ENCODE measurements around the gene CLNK.

- TF ChIP-seq, protein P1, sequence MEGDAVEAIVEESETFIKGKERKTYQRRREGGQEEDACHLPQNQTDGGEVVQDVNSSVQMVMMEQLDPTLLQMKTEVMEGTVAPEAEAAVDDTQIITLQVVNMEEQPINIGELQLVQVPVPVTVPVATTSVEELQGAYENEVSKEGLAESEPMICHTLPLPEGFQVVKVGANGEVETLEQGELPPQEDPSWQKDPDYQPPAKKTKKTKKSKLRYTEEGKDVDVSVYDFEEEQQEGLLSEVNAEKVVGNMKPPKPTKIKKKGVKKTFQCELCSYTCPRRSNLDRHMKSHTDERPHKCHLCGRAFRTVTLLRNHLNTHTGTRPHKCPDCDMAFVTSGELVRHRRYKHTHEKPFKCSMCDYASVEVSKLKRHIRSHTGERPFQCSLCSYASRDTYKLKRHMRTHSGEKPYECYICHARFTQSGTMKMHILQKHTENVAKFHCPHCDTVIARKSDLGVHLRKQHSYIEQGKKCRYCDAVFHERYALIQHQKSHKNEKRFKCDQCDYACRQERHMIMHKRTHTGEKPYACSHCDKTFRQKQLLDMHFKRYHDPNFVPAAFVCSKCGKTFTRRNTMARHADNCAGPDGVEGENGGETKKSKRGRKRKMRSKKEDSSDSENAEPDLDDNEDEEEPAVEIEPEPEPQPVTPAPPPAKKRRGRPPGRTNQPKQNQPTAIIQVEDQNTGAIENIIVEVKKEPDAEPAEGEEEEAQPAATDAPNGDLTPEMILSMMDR (IDR thresholded peaks at IDR 0.05): no peak
- TF ChIP-seq POLR2A (IDR thresholded peaks at IDR 0.05): no peak
These were observed 226.4 kb downstream of the CLNK start for GRCh38 chr4:10458177-10458576.

Data from lower leg skin (tissue), 3 donors.